Epidermal melanocyte (primary cell): ENCODE data around the gene NR6A1.
A peak's percentile ranks its signal among the peaks of the same experiment; 100 is the strongest.

Experiments
- DNase-seq: peaks from one replicate; pipeline ENCODE4 v3.0.0; 2011; ENCODE audit warnings: low spot score; ENCODE audit not compliant: insufficient read length

The NR6A1 gene

DNA sequence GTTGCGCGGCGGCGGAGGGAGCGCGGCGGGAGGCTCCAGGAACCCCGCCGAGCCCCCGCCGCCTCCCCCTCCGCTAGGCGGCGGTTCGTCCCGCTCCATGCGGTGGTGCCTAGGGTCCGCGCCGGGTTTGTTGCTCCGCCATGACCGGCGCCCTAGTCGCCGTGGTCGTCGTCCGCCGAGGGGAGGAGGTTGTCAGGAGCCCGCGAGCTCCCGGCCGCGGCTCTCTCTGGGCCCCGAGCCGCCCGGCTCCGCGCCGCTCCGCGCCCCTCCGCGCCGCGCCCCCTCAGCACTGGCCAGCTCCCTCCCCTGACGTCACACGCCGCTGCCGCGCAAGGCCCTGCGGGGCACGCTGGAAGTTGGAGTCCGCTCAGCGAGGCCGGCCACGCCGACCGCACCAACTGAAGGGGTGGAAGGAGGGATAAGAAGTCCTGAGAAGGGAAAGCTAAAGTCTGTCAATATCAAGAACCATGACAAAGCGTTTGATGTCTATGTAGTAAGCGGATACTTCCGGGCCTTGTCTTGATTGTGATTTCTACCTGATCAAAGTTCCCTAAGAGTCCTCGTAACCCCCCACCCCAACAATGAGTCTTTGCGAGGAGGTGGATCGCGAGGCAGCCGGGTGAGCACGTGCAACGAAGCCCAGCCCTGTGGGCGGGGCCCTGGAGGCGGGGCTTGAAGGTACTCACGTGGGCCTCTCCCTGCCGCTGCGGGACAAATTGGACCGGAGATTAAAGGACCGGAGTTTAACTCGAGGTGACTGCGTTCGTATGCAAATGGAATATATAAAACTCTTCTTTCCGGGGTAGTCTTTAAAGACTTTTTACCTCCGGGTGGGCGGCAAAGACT, at the start of gene NR6A1:
Gene NR6A1 (minus strand): TSS at position 291 of the 846 bp plus-strand sequence.
- DNase-seq = peak; percentile 99

DNA sequence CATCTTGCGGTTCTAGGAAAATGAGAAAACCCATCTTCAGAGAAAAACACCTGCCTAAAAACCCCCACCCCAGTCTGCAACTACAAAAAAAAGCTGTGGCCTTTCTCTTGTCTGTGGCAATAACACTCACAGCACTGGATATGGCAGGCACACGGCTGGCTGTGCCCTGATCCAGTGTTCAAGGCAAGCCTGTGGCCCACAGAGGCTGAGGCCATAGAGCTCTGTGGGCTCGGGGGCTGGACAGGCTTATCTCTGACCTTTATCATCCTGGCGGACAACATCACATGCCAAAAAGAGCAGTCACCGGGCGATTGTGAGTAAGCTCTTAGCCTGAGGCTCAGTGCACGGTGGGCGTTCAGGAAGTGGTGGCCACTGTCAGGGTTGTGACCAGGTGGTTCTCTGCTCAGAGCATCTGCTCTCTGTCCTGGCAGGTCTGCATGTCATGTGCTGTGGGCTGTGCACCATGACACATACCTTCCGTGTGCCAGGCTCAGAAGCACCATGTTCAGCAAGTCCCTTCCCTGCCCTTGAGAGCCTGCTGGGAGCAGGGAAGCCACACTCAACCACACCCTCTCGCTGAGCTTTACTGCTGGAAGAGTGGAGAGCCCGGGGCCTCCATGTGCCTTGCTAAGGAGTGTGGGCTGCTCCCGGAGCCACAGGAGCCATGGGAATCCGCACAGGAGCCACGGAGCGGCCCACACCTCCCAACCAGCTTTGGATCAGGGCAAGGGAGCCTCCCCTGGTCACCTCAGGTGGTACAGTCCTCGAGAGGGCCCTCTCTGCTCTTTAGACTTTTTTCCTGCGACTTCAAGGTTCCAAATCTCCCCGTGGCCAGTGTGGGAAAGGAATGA, 47.5 kb upstream of the NR6A1 start:
- DNase-seq = no peak

DNA sequence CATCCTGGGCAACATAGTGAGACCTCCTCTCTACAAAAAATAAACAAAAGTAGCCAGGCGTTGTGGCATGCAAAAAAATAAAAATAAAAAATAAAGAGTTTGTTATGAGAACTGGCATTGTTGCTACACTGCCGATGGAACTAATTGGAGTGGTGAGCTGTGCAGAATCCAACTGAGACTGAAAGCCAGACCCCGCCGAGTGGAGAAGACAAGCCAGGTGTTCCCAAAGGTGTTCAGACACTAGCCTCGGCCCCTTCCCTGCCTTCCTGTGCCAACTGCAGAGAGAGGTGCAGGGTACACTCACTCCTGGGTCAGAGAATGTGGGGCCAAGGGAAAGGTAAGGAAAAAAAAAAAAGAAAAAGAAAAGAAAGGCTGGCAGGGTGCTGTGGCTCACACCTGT, 44.5 kb upstream of the NR6A1 start:
- DNase-seq = no peak

DNA sequence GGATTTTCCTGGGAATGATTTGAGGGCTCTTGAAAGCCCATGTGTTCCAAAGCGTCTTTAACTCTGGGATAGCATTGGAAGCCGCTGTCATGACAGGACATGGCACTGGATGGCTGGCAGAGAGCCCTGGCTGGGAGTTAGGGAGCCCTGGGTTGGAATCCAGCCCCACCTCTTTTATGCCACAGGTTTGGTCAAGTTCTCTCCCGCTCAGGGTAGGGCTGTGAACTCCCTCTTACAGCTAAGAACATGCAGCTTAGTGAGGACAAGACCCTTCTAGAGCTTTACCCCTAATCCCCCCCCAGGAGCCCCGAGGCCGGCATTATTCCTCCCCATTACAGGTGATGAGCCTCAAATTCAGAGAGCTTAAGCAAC, 43.0 kb upstream of the NR6A1 start:
- no peak for DNase-seq

DNA sequence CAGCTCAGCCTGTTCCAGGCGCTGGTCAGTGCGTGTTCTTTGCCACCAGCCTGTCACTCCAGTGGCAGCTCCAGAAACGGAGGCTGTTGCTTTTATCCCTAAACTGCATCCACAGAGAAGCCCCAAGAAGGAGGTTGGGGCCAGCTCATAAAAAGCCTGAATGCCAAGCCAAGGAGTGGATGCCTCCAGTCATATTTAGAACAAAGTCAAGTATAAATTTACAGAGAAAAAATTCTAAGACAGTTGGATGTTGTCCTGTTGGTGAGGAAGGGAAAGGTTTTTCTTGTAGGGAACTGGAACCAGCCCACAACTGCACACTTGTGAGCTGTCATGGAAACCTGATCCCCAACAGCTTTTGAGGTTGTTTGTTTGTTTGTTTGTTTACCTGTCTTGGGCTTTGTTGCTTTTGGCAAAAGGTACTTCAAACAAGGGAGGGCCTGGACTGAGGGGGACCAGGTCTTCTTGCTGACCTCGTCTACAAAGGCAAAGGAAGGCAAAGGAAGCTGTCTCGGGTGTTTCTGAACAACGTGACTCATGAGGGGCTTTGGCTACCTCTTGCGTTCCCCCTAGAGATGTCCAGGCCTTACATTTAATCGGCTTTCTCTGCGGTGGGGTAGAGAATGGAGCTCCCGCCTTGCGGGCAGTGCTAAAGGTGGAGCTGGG, 42.5 kb upstream of the NR6A1 start:
- DNase-seq = no peak

DNA sequence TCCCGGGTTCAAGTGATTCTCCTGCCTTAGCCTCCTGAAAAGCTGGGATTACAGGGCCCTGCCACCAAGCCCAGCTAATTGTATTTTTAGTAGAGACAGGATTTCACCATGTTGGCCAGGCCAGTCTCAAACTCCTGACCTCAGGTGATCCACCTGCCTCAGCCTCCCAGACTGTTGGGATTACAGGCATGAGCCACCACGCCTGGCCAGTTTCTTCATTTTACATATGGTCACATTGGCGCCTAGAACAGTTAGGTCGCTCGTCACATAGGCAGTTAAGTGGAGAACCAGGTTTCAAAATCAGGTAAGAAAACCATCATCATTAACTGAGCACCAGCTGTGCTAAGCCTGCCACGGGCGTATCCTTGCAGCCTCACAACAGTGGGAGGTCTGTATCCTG, 41.9 kb upstream of the NR6A1 start:
- DNase-seq = no peak

DNA sequence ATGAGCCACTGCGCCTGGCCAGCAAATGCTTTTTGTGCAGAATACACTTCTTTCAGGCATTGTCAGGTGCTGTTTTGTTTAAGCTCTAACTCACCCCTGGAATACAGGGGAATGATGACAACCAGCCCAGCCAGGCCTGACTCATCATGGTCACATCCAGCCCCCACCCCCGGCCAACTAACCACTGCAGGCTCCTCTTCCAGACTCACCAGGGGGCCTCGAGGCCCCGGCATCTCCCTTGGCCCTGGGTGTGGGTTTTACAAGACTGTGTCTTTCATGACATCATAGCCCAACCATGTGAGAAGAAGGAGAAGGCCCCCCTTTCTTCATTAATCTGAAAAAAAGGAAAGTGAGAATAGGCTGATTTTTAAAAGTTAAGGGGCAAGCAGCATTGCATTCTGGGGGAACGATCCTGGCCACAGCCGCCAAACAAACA, 41.3 kb upstream of the NR6A1 start:
- DNase-seq = no peak

DNA sequence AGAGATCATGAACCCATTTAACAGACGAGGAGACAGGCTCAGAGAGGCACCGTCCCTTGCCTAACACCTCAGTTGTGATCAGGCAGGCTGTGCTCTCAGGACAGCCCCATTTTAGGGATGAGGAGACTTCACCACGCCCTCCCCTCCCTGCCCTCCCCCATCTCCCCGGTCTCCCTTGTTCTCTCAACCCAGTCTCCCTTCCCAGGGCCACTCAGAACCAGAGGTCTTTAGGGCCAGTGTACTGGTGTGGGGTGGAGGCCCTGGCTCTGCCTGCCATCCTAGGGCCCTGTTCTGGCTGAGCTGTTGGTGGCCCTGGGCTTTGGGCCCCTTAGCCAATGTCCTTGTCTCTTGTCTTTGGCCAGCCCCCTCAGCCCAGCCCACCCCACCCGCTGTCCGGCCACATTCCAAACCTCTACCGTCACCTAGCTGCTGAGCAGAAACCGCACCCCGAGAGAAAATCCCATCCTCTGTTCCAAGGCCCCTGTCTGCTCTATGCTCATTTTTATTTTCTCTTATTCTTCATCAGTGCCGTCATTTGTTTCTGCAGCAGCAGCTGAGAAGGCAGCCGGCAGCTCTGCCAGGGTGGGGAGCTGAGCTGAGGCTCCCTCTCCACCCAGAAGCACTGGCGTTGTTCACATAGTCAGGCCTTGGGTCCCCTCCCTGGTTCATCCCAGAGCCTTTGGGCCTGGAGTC, 39.7 kb upstream of the NR6A1 start:
- no peak for DNase-seq

DNA sequence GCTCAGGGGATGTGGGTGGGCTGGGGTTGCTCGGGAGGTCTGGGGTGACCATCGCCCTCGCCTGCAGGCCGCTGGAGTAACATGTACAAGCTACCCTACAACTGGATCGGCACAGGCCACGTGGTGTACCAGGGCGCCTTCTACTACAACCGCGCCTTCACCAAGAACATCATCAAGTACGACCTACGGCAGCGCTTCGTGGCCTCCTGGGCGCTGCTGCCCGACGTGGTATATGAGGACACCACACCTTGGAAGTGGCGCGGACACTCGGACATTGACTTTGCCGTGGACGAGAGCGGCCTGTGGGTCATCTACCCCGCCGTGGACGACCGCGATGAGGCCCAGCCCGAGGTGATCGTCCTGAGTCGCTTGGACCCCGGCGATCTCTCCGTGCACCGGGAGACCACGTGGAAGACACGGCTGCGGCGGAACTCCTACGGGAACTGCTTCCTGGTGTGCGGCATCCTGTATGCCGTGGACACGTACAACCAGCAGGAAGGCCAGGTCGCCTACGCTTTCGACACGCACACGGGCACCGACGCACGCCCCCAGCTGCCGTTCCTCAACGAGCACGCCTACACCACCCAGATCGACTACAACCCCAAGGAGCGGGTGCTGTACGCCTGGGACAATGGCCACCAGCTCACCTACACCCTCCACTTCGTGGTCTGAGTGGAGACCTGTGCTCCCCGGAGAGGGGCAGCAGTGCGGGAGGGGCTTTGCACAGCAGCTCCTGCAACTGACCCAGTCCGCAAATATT, 38.8 kb upstream of the NR6A1 start:
- no peak for DNase-seq

DNA sequence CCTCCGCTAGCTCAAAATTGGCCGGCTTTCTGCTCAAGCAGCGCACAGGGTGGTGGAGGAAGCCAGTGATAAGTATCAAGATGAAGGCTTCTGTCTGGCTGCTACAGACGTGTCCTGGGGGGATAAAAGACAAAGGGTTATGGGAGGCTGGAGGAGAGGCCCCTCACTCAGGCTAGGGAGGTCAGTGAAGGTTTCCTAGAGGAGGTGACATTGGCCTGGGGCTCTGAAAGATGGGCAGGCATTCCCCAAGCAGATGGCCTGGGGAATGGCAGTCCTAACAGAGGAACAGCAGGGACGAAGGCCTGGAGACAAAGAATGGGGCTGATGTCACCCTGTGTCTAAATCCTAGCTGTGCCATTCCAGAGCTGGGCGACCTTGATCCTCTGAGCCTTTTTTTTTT, 38.1 kb upstream of the NR6A1 start:
- DNase-seq = no peak

DNA sequence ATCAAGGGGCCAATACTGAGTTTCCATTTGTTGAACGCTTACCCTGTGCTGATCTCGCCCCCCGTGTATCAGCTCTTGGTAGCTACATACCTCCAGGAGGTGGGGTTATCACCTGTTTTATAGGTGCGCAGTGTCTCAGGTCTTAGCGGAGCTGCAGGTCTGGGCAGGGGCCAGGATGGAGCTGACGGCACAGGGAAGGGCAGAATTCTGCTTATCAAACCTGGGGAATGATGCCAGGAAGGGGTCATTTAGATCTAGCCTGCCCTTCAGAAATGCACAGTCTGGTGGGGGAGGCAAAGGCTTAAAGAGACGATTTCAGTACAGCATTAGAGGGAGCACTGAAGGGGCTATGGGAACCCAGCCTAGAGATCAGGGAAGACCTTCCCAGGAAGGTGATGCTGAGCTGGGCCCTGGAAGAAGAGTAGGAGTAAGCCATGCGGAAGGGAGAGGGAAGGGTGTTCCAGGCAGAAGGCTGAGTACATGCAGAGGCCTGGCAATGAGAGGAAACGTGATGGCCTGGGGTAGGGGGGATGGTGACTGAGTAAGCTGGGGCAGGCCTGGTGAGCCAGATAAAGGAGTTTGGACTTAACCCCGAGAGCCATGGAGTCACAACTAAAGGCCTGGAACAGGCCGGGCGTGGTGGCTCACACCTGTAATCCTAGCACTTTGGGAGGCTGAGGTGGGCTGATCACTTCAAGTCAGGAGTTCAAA, 37.3 kb upstream of the NR6A1 start:
- DNase-seq = no peak

DNA sequence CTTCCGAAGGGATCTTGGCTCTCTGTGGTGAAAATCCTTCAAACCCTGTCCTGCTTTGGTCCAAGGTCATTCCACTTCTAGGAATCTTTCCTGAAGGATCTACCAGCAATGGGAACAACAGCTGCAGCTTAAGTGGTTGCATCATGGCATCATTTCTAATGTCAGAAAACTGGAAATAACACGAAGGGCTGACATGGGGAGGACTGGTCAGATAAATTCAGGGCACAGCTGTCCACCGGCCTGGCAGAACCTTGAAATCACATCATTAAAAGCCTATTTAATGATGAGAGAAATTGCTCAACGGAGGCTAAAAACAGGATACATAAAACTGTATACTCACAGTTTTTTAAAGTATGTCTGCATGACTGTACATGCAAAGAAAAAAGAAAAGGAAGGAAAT, 34.1 kb upstream of the NR6A1 start:
- peak; percentile 44 for DNase-seq

DNA sequence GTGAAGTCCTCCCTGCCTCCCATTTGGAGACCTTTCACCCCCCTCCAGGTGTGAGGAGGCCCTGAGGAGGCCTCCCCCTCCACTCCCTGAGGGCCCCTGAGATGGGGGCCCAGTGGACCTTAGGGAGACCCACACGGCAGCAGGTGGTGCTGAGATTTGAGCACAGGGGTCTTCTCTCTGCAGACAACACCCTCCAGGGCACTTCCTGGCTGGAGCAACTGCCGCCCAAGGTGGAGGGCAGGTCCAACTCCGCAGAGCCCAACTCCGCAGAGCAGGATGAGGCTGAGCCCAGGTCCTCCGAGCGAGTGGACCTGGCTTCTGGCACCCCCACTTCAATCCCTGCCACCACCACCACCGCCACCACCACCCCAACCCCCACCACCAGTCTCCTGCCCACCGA, 32.8 kb upstream of the NR6A1 start:
- no peak for DNase-seq

DNA sequence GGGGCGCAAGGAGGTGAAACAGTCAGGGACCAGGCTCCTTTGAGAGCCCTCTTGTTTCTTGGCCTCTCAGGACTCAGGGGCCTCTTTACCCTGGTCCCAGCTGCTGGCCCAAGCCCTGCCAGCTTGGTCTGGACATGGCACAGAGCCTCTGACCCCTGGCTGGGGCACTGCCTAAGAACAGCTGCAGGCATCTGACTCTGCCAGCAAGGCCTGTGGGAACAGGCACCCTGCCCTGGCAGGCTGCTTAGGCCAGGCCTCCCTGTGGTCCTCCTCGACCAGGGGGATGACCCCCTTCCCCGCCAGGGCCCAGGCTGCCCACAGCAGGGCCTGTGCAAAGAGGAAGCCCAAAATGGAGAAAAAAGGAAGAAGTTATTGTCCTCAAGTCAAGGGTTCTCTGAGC, 31.3 kb upstream of the NR6A1 start:
- DNase-seq = no peak

DNA sequence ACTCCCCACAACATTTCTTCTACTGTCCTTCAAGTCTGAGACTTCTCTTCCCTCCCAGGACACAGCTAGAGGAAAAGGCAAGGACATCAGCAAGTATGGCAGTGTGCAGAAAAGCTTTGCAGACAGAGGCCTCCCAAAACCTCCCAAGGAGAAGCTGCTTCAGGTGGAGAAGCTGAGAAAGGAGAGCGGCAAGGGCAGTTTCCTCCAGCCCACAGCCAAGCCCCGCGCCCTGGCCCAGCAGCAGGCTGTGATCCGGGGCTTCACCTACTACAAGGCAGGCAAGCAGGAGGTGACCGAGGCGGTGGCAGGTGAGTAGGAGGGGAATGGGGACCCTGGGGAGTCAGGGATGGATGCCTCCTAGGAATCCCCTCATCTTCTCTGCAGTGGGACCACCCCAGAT, 30.2 kb upstream of the NR6A1 start:
- no peak for DNase-seq

DNA sequence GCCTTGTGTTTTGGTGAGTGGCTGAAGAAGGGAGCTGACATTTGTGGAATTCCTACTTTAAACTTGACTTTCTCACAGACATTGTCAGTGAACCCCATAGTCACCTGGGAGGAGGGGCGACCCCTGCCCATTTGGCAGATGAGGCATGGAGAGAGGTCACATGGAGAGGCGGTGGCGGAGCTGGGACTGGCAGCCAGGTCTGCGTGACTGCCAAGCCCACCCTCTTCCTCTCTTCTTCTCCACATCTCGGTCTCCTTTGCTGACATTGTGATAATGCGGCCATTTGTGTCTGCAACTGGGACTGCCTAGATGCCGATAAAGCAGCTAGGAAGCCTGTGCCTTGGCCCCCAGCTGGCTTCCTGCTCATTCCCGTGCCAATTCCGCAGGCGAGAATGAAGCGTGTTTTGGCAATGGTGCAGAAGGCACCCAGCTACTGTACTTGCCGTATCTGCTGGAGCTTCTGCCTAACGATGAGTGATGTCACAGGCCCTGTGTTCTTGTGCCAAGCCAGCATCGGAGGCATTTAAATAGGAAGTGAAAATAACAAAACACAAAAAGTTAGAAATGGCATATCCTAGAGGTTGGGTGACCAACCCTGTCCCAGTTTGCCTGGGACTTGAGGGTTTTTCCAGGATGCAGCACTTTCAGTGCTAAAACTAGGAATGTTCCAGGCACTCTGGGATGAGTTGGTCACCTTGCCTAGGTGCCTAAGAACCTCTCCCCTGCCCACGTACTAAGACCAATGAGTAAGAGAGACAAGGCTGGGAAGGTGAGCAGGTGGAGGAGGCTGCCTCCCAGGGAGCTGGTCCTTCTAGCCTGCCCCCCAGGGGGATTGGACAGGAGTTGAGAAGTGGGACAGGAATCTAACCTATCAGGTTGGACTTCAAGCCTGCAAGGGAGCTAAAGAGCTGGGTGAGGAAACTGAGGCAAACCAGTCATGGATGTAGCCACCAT, 29.5 kb upstream of the NR6A1 start:
- DNase-seq = no peak

DNA sequence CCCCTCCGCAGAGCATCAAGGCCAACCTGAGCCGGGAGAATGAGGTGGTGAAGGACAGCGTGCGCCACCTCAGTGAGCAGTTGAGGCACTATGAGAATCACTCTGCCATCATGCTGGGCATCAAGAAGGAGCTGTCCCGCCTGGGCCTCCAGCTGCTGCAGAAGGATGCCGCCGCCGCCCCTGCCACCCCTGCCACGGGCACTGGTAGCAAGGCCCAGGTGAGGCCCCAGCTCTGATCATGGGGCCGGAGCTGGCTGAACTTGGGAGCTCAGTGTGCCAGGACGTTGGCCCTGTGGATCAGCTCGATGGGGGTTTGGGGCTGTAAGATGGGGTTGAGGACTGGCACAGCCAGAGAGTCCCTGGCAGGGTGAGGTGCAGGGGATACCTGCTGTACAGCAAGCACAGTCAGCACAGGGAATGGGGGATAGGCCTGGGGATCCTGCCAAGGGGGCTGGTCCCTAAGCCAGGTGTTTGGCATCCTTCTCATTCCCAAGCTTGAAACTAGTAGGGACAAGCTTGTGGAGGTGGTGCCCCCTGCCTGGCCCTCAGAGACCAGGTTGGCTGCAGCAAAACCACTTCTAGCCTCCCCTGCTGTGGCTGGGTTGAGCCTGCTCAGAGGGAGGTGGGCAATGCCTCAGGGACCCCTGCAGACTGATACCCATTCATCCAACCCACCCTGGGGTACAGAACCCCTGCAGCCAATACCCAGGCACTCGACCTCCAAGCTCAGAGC, 28.3 kb upstream of the NR6A1 start:
- no peak for DNase-seq
